Mesendoderm (in vitro differentiated cells): ENCODE results near the gene ACCSL.

Experiments used
- DNase-seq: peaks from one replicate; pipeline ENCODE4 v3.0.0; 2013
- H2AK5ac ChIP-seq: 2 replicates; pipeline ENCODE4 v1.6.1; 2013; ENCODE audit warnings: low read length, inconsistent platforms
- H2BK120ac ChIP-seq: 2 replicates; pipeline ENCODE4 v1.6.1; 2013; ENCODE audit warnings: low read depth, mild to moderate bottlenecking, low read length, moderate library complexity, mixed read lengths
- H2BK15ac ChIP-seq: replicated peaks from 2 replicates; pipeline ENCODE4 v1.6.1; 2013; ENCODE audit warnings: low read depth, mild to moderate bottlenecking, moderate library complexity
- H2BK5ac ChIP-seq: 2 replicates; pipeline ENCODE4 v1.6.1; 2013; ENCODE audit warnings: low read length, inconsistent platforms
- H3K18ac ChIP-seq: 2 replicates; pipeline ENCODE4 v1.6.1; 2013; ENCODE audit warnings: mild to moderate bottlenecking, low read length, mixed read lengths
- H3K23ac ChIP-seq: one replicate; pipeline ENCODE4 v1.6.1; 2013; ENCODE audit warnings: low read length
- H3K27ac ChIP-seq: 2 replicates; pipeline ENCODE4 v1.5.1; 2013; ENCODE audit warnings: low read depth, mild to moderate bottlenecking, inconsistent platforms, low read length, moderate library complexity
- H3K27me3 ChIP-seq: 2 replicates; pipeline ENCODE4 v1.6.1; 2013; ENCODE audit warnings: low read length, control low read depth, mild to moderate bottlenecking, inconsistent platforms; ENCODE audit not compliant: insufficient read depth, poor library complexity
- H3K36me3 ChIP-seq: 2 replicates; pipeline ENCODE4 v1.6.1; 2013; ENCODE audit warnings: low read length, inconsistent platforms; ENCODE audit not compliant: control insufficient read depth, insufficient read depth
- H3K4ac ChIP-seq: one replicate; pipeline ENCODE4 v1.6.1; 2013; ENCODE audit warnings: low read depth, mild to moderate bottlenecking, low read length, moderate library complexity
- H3K4me1 ChIP-seq: 2 replicates; pipeline ENCODE4 v1.6.1; 2013; ENCODE audit warnings: low read depth, low read length, inconsistent platforms; ENCODE audit not compliant: control insufficient read depth
- H3K4me2 ChIP-seq: 2 replicates; pipeline ENCODE4 v1.6.1; 2013; ENCODE audit warnings: low read length
- H3K4me3 ChIP-seq: 2 replicates; pipeline ENCODE4 v1.5.1; 2013; ENCODE audit warnings: mild to moderate bottlenecking, low read length
- H3K56ac ChIP-seq: one replicate; pipeline ENCODE4 v1.6.1; 2013; ENCODE audit warnings: low read length
- H3K79me1 ChIP-seq: 2 replicates; pipeline ENCODE4 v1.6.1; 2013; ENCODE audit warnings: low read length, inconsistent platforms
- H3K79me2 ChIP-seq: 2 replicates; pipeline ENCODE4 v1.6.1; 2013; ENCODE audit warnings: mild to moderate bottlenecking, low read length; ENCODE audit not compliant: control insufficient read depth, insufficient read depth
- H3K9ac ChIP-seq: 2 replicates; pipeline ENCODE4 v1.6.1; 2013; ENCODE audit warnings: low read length, inconsistent platforms
- H4K5ac ChIP-seq: one replicate; pipeline ENCODE4 v1.6.1; 2013; ENCODE audit warnings: low read length
- H4K8ac ChIP-seq: one replicate; pipeline ENCODE4 v1.6.1; 2013; ENCODE audit warnings: low read depth, mild to moderate bottlenecking, control low read depth, low read length, moderate library complexity
- WGBS: extraction: QIAGEN DNeasy Blood & Tissue Kit; methylation state at CpG from one replicate; pipeline ENCODE4 v1.1.7; 2013; ENCODE audit warnings: low lambda C conversion rate, missing lambda C conversion rate; ENCODE audit not compliant: insufficient coverage; ENCODE audit errors: extremely low coverage; 5-methylcytosine and 5-hydroxymethylcytosine counted together

The ACCSL gene

GRCh38 chr11:44029977-44030911 lies 17.5 kb upstream of the ACCSL start:
- no peak overlapping the region for H2BK120ac ChIP-seq
- H2AK5ac ChIP-seq: no peak overlapping the region
- no peak overlapping the region for H3K4me3 ChIP-seq
- no peaks in the 10 kb centered on the region for H3K27me3 ChIP-seq
- H3K23ac ChIP-seq: no peak overlapping the region
- no peak overlapping the region for H4K8ac ChIP-seq
- no peak overlapping the region for H3K9ac ChIP-seq
- H3K4me1 ChIP-seq: peaks cover 4% of the 10 kb centered on the region
- no peak overlapping the region for H3K4me2 ChIP-seq
- no peak overlapping the region for H2BK5ac ChIP-seq
- no peak overlapping the region for H2BK15ac ChIP-seq
- no CpG with 5 or more reads among the region's 5 CpGs for WGBS
- no peak overlapping the region for H3K4ac ChIP-seq
- no peak overlapping the region for H3K27ac ChIP-seq
- H3K79me1 ChIP-seq: no peaks in the 10 kb centered on the region
- no peaks in the 10 kb centered on the region for H3K79me2 ChIP-seq
- peak overlapping the region; percentile 61 for H3K56ac ChIP-seq
- peak; percentile 61 for DNase-seq
- H3K18ac ChIP-seq: no peak overlapping the region
- H3K36me3 ChIP-seq: no peaks in the 10 kb centered on the region
- no peak overlapping the region for H4K5ac ChIP-seq

- H2BK15ac ChIP-seq: no peak overlapping the region
- no peak overlapping the region for H3K4me3 ChIP-seq
- H3K27ac ChIP-seq: no peak overlapping the region
- H3K4ac ChIP-seq: no peak overlapping the region
- H4K5ac ChIP-seq: no peak overlapping the region
- no peak overlapping the region for H3K18ac ChIP-seq
- H2BK5ac ChIP-seq: no peak overlapping the region
- H3K79me2 ChIP-seq: no peaks in the 10 kb centered on the region
- no peaks in the 10 kb centered on the region for H3K36me3 ChIP-seq
- peak overlapping the region; percentile 18 for H3K56ac ChIP-seq
- H2BK120ac ChIP-seq: no peak overlapping the region
- H3K27me3 ChIP-seq: no peaks in the 10 kb centered on the region
- H4K8ac ChIP-seq: no peak overlapping the region
- no peak overlapping the region for H3K4me2 ChIP-seq
- H3K79me1 ChIP-seq: no peaks in the 10 kb centered on the region
- WGBS: no CpG with 5 or more reads among the region's 5 CpGs
- DNase-seq: no peak
- peaks cover 4% of the 10 kb centered on the region for H3K4me1 ChIP-seq
- no peak overlapping the region for H3K9ac ChIP-seq
- H3K23ac ChIP-seq: no peak overlapping the region
- no peak overlapping the region for H2AK5ac ChIP-seq
These were observed 16.8 kb upstream of the ACCSL start for GRCh38 chr11:44030996-44031395.

GRCh38 chr11:44031549-44031948 lies 16.2 kb upstream of the ACCSL start:
- Histone ChIP-seq H2AK5ac (no peak overlapping the region), H3K27me3 (no peaks in the 10 kb centered on the region), H3K4me1 (peaks cover 4% of the 10 kb centered on the region), H4K5ac (no peak overlapping the region), H3K56ac (no peak overlapping the region), H3K4ac (no peak overlapping the region), H3K9ac (no peak overlapping the region), H2BK120ac (no peak overlapping the region), H3K4me3 (no peak overlapping the region), H3K36me3 (no peaks in the 10 kb centered on the region), H3K4me2 (no peak overlapping the region), H3K27ac (no peak overlapping the region), H3K18ac (no peak overlapping the region), H4K8ac (no peak overlapping the region), H3K23ac (no peak overlapping the region), H3K79me1 (no peaks in the 10 kb centered on the region), H2BK5ac (no peak overlapping the region), H3K79me2 (no peaks in the 10 kb centered on the region), H2BK15ac (no peak overlapping the region)
- WGBS: no CpG with 5 or more reads among the region's 5 CpGs
- no peak for DNase-seq

- Histone ChIP-seq H3K27ac (no peak overlapping the region), H3K79me1 (no peaks in the 10 kb centered on the region), H2BK5ac (no peak overlapping the region), H2BK120ac (no peak overlapping the region), H3K56ac (no peak overlapping the region), H3K4me2 (no peak overlapping the region), H4K5ac (no peak overlapping the region), H3K4me1 (peaks cover 4% of the 10 kb centered on the region), H3K36me3 (no peaks in the 10 kb centered on the region), H3K4ac (no peak overlapping the region), H3K23ac (no peak overlapping the region), H3K27me3 (no peaks in the 10 kb centered on the region), H3K9ac (no peak overlapping the region), H2AK5ac (no peak overlapping the region), H2BK15ac (no peak overlapping the region), H3K18ac (no peak overlapping the region), H3K79me2 (no peaks in the 10 kb centered on the region), H4K8ac (no peak overlapping the region), H3K4me3 (no peak overlapping the region)
- WGBS: no CpG with 5 or more reads among the region's 15 CpGs
- DNase-seq: no peak
These were observed 15.3 kb upstream of the ACCSL start for GRCh38 chr11:44032299-44033085.

GRCh38 chr11:44033411-44033850 lies 14.3 kb upstream of the ACCSL start:
- Histone ChIP-seq H3K36me3 (no peaks in the 10 kb centered on the region), H3K4me2 (no peak overlapping the region), H3K4me3 (no peak overlapping the region), H3K9ac (no peak overlapping the region), H3K27me3 (no peaks in the 10 kb centered on the region), H2BK15ac (no peak overlapping the region), H3K23ac (no peak overlapping the region), H4K8ac (no peak overlapping the region), H2AK5ac (no peak overlapping the region), H4K5ac (no peak overlapping the region), H3K4me1 (peaks cover 4% of the 10 kb centered on the region), H3K56ac (no peak overlapping the region), H3K79me2 (no peaks in the 10 kb centered on the region), H3K79me1 (no peaks in the 10 kb centered on the region), H2BK5ac (no peak overlapping the region), H3K4ac (no peak overlapping the region), H2BK120ac (no peak overlapping the region), H3K27ac (no peak overlapping the region), H3K18ac (no peak overlapping the region)
- WGBS: no CpG with 5 or more reads among the region's 3 CpGs
- DNase-seq: no peak
